Inflammatory macrophage treated with lipopolysaccharide for 4 hours (primary cell): ENCODE data around the gene MYB.
"Not testable (repeated sequence)": the region's sequence is repeated elsewhere in the genome, so short reads cannot be mapped to it uniquely, and the experiment has no call there.

Source experiments
- DNase-seq: peaks from one replicate; pipeline ENCODE4 v3.0.0-alpha.2; 2020

The MYB gene

GRCh38 chr6:135164387-135164786, 16.7 kb upstream of the MYB start:
- not testable (repeated sequence) for DNase-seq

- no peak for DNase-seq
These were observed 16.1 kb upstream of the MYB start for GRCh38 chr6:135165031-135165430.

GRCh38 chr6:135166515-135166914, 14.6 kb upstream of the MYB start:
- DNase-seq, result no peak

GRCh38 chr6:135167617-135168016, 13.5 kb upstream of the MYB start:
- no peak for DNase-seq

- DNase-seq, result no peak
These were observed 12.3 kb upstream of the MYB start for GRCh38 chr6:135168766-135169165.

GRCh38 chr6:135170238-135170637, 10.9 kb upstream of the MYB start:
- DNase-seq, result no peak

- no peak for DNase-seq
These were observed 10.3 kb upstream of the MYB start for GRCh38 chr6:135170849-135171248.

GRCh38 chr6:135173242-135173988, 7.7 kb upstream of the MYB start:
- no peak for DNase-seq

- no peak for DNase-seq
These were observed 7.1 kb upstream of the MYB start for GRCh38 chr6:135173989-135174484.

GRCh38 chr6:135176058-135176457, 5.0 kb upstream of the MYB start:
- no peak for DNase-seq

- DNase-seq, result peak; percentile 48
These were observed 4.6 kb upstream of the MYB start for GRCh38 chr6:135176464-135176863.

GRCh38 chr6:135179372-135179771, 1.7 kb upstream of the MYB start:
- DNase-seq, result no peak

- no peak for DNase-seq
These were observed 1.1 kb upstream of the MYB start for GRCh38 chr6:135179920-135180541.

GRCh38 chr6:135181333-135182070, 394 bp downstream of the MYB start:
- DNase-seq, result no peak

- peak; percentile 34 for DNase-seq
These were observed 1.2 kb downstream of the MYB start for GRCh38 chr6:135182071-135183001.

GRCh38 chr6:135183002-135183531, 2.0 kb downstream of the MYB start:
- peak; percentile 14 for DNase-seq

- DNase-seq, result peak; percentile 55
These were observed 2.7 kb downstream of the MYB start for GRCh38 chr6:135183532-135184440.

- no peak for DNase-seq
These were observed 4.4 kb downstream of the MYB start for GRCh38 chr6:135185483-135185882.

GRCh38 chr6:135186255-135186654, 5.1 kb downstream of the MYB start:
- DNase-seq, result no peak

- no peak for DNase-seq
These were observed 6.3 kb downstream of the MYB start for GRCh38 chr6:135187372-135187771.

- no peak for DNase-seq
These were observed 7.6 kb downstream of the MYB start for GRCh38 chr6:135188718-135189117.
